H1 (cell line): ENCODE data around the gene ABLIM1. TPM values are rescaled to one million over a fixed set of nuclear protein-coding genes. Genes with fewer than 3 reads are reported as not detected.

ENCODE experiments used
- CTCF ChIA-PET: fragments of 300-600 bp; sonication (Branson Sonifier 250); formaldehyde crosslinking; loops from one replicate; lab custom pipeline; 2021; ENCODE audit not compliant: partially characterized antibody; lab: Charles Lee
- POLR2A ChIA-PET: fragments of 300-600 bp; sonication (Branson Sonifier 250); formaldehyde crosslinking; loops from one replicate; lab custom pipeline; 2021; ENCODE audit warnings: inconsistent platforms; ENCODE audit not compliant: partially characterized antibody; lab: Charles Lee
- DNase-seq, 2 experiments: peaks; one replicate each; pipeline versions ENCODE4 v3.0.0 to v3.0.0-alpha.2; 2010 to 2022; ENCODE audit warnings: low spot score in 2 of 2, low read depth in 1 of 2, mixed read lengths in 1 of 2
- FAIRE-seq: peaks from 2 replicates; lab custom pipeline; 2011; peaks lifted over from hg19 to GRCh38; lab: Jason Lieb, UNC
- H2AFZ ChIP-seq: 2 replicates; pipeline ENCODE4 v1.8.1; 2012; ENCODE audit warnings: low read length, inconsistent platforms
- H2AK5ac ChIP-seq: 2 replicates; pipeline ENCODE4 v1.6.1; 2013; ENCODE audit warnings: low read depth, low read length
- H2BK120ac ChIP-seq: replicated peaks from 2 replicates; pipeline ENCODE3; 2013; ENCODE audit warnings: low read depth, low read length, inconsistent platforms
- H2BK12ac ChIP-seq: 2 replicates; pipeline ENCODE4 v1.6.1; 2013; ENCODE audit warnings: low read depth, low read length
- H2BK15ac ChIP-seq: 2 replicates; pipeline ENCODE4 v1.6.1; 2013; ENCODE audit warnings: low read length
- H2BK20ac ChIP-seq: 2 replicates; pipeline ENCODE4 v1.6.1; 2013; ENCODE audit warnings: low read length
- H2BK5ac ChIP-seq: 2 replicates; pipeline ENCODE4 v1.6.1; 2013; ENCODE audit warnings: low read depth, low read length
- H3K14ac ChIP-seq: 2 replicates; pipeline ENCODE4 v1.6.1; 2013; ENCODE audit warnings: inconsistent platforms; ENCODE audit not compliant: insufficient read length
- H3K18ac ChIP-seq: 2 replicates; pipeline ENCODE4 v1.6.1; 2013; ENCODE audit warnings: low read length; ENCODE audit errors: extremely low read depth
- H3K23ac ChIP-seq: 2 replicates; pipeline ENCODE4 v1.6.1; 2013; ENCODE audit warnings: inconsistent platforms; ENCODE audit not compliant: insufficient read length
- H3K23me2 ChIP-seq: 2 replicates; pipeline ENCODE4 v1.6.1; 2013; ENCODE audit warnings: low read depth, low read length
- H3K27ac ChIP-seq: 2 replicates; pipeline ENCODE4 v1.6.1; 2011; ENCODE audit warnings: low read depth, low read length, inconsistent platforms
- H3K27me3 ChIP-seq, 4 experiments: replicated peaks in 1 of 4; 1 replicate in 1 of 4; 2 replicates in 3 of 4; pipeline versions ENCODE4 v1.6.1 to v1.8.1; 2011 to 2013; ENCODE audit warnings: low read length in 3 of 4, mild to moderate bottlenecking in 3 of 4, inconsistent platforms in 2 of 4, mixed read lengths in 2 of 4, moderate library complexity in 1 of 4; ENCODE audit not compliant: control insufficient read depth in 3 of 4, insufficient read depth in 3 of 4; ENCODE audit errors: extremely low read depth in 1 of 4
- H3K36me3 ChIP-seq, 4 experiments: 2 replicates each; pipeline versions ENCODE4 v1.6.1 to v1.8.1; 2011 to 2013; ENCODE audit warnings: mild to moderate bottlenecking in 4 of 4, low read length in 3 of 4, moderate library complexity in 2 of 4, control low read depth in 1 of 4, inconsistent platforms in 1 of 4; ENCODE audit not compliant: insufficient read depth in 4 of 4, control insufficient read depth in 2 of 4
- H3K4ac ChIP-seq: replicated peaks from 2 replicates; pipeline ENCODE3; 2013; ENCODE audit warnings: low read length, low read depth, mixed read lengths, inconsistent platforms; ENCODE audit not compliant: insufficient read length
- H3K4me1 ChIP-seq, 4 experiments: replicated peaks in 1 of 4; 1 replicate in 1 of 4; 2 replicates in 3 of 4; pipeline versions ENCODE4 v1.6.1 to v1.8.1; 2011 to 2013; ENCODE audit warnings: low read length in 3 of 4, inconsistent platforms in 2 of 4, mixed read lengths in 1 of 4; ENCODE audit not compliant: insufficient read depth in 4 of 4, control insufficient read depth in 3 of 4
- H3K4me2 ChIP-seq, 2 experiments: 2 replicates each; pipeline versions ENCODE4 v1.6.1 to v1.8.1; 2011 to 2013; ENCODE audit warnings: low read depth in 2 of 2, low read length in 2 of 2, control low read depth in 1 of 2, inconsistent platforms in 1 of 2, mild to moderate bottlenecking in 1 of 2; ENCODE audit not compliant: insufficient read depth in 1 of 2
- H3K4me3 ChIP-seq, 4 experiments: fragments of 200-600, 300-600 bp in 1 of 4; sonication (generic), shearing (Covaris generic), sonication (Bioruptor Twin) in 1 of 4; 2 replicates each; pipeline versions ENCODE4 v1.5.1 to v1.8.1; 2011 to 2016; ENCODE audit warnings: low read length in 4 of 4, low read depth in 3 of 4, control low read depth in 2 of 4, inconsistent platforms in 2 of 4, mild to moderate bottlenecking in 2 of 4, mixed read lengths in 1 of 4, moderate library complexity in 1 of 4; ENCODE audit not compliant: insufficient read depth in 2 of 4; ENCODE audit errors: extremely low read depth in 1 of 4
- H3K56ac ChIP-seq: replicated peaks from 2 replicates; pipeline ENCODE3; 2013; ENCODE audit warnings: low read depth, mild to moderate bottlenecking, mixed read lengths, low read length, inconsistent platforms; ENCODE audit not compliant: insufficient read length
- H3K79me1 ChIP-seq: 2 replicates; pipeline ENCODE4 v1.6.1; 2013; ENCODE audit warnings: low read depth, low read length, control low read depth
- H3K79me2 ChIP-seq, 2 experiments: 2 replicates each; pipeline versions ENCODE4 v1.6.1 to v1.8.1; 2012 to 2013; ENCODE audit warnings: low read length in 2 of 2, mild to moderate bottlenecking in 2 of 2, inconsistent platforms in 1 of 2; ENCODE audit not compliant: insufficient read depth in 2 of 2, control insufficient read depth in 1 of 2
- H3K9ac ChIP-seq, 4 experiments: replicated peaks in 1 of 4; 1 replicate in 1 of 4; 2 replicates in 3 of 4; pipeline versions ENCODE4 v1.6.1 to v1.8.1; 2011 to 2013; ENCODE audit warnings: low read depth in 3 of 4, low read length in 3 of 4, control low read depth in 2 of 4, mild to moderate bottlenecking in 2 of 4, moderate library complexity in 2 of 4, inconsistent platforms in 1 of 4; ENCODE audit errors: extremely low read depth in 1 of 4
- H3K9me3 ChIP-seq, 2 experiments: 2 replicates each; pipeline versions ENCODE4 v1.6.1 to v1.8.1; 2012 to 2013; ENCODE audit warnings: mild to moderate bottlenecking in 2 of 2, moderate library complexity in 2 of 2, control low read depth in 1 of 2, inconsistent platforms in 1 of 2, low read depth in 1 of 2, low read length in 1 of 2, mixed read lengths in 1 of 2; ENCODE audit not compliant: insufficient read depth in 2 of 2
- H4K20me1 ChIP-seq, 2 experiments: replicated peaks in 1 of 2; 2 replicates each; pipeline versions ENCODE3 to v1.8.1; 2011 to 2013; ENCODE audit warnings: inconsistent platforms in 2 of 2, low read length in 2 of 2, mild to moderate bottlenecking in 1 of 2; ENCODE audit not compliant: insufficient read depth in 2 of 2, control insufficient read depth in 1 of 2
- H4K5ac ChIP-seq: 2 replicates; pipeline ENCODE4 v1.6.1; 2013; ENCODE audit warnings: low read length, low read depth, mixed read lengths, inconsistent platforms; ENCODE audit not compliant: insufficient read length
- H4K8ac ChIP-seq: 2 replicates; pipeline ENCODE4 v1.8.0; 2013; ENCODE audit warnings: mild to moderate bottlenecking, moderate library complexity, low read length, inconsistent platforms; ENCODE audit not compliant: insufficient read depth; ENCODE audit errors: extremely low read depth
- H4K91ac ChIP-seq: replicated peaks from 2 replicates; pipeline ENCODE3; 2013; ENCODE audit warnings: low read length, mixed read lengths, inconsistent platforms; ENCODE audit not compliant: insufficient read length
- BRCA1 ChIP-seq: IDR thresholded peaks from 2 replicates; pipeline ENCODE4 v1.6.1; 2012; ENCODE audit warnings: low read depth, low read length, improper control_type of control experiment
- CBX5 ChIP-seq: fragments of 300-800, 300-1000 bp; sonication (generic); IDR thresholded peaks from 2 replicates; pipeline ENCODE4 v1.7.1; 2016; ENCODE audit warnings: antibody characterized with exemption, low read length, low read depth
- CREB1 ChIP-seq: IDR thresholded peaks from 2 replicates; pipeline ENCODE4 v1.6.1; 2012; ENCODE audit warnings: inconsistent platforms
- EGR1 ChIP-seq: IDR thresholded peaks from 2 replicates; pipeline ENCODE4 v1.6.1; 2011; ENCODE audit warnings: low read depth, low read length, borderline replicate concordance
- HDAC2 ChIP-seq, 2 experiments: fragments of 300-600 bp in 1 of 2; sonication (generic) in 1 of 2; IDR thresholded peaks; 2 replicates each; pipeline ENCODE4 v1.6.1; 2011 to 2012; ENCODE audit warnings: low read depth in 2 of 2, low read length in 2 of 2, mild to moderate bottlenecking in 2 of 2, moderate library complexity in 2 of 2, borderline replicate concordance in 1 of 2, inconsistent platforms in 1 of 2
- RXRA ChIP-seq: IDR thresholded peaks from 2 replicates; pipeline ENCODE4 v1.6.1; 2011; ENCODE audit warnings: low read depth, mild to moderate bottlenecking, low read length, moderate library complexity; ENCODE audit not compliant: insufficient read depth
- SAP30 ChIP-seq: fragments of 300-600 bp; sonication (generic); IDR thresholded peaks from 2 replicates; pipeline ENCODE4 v1.7.1; 2012; ENCODE audit warnings: low read length, moderate library complexity, mild to moderate bottlenecking, inconsistent platforms; ENCODE audit not compliant: insufficient read depth, insufficient replicate concordance
- SIX5 ChIP-seq: IDR thresholded peaks from 2 replicates; pipeline ENCODE4 v1.6.1; 2011; ENCODE audit warnings: mild to moderate bottlenecking, low read depth, low read length
- SP2 ChIP-seq: IDR thresholded peaks from 2 replicates; pipeline ENCODE4 v1.6.1; 2012; ENCODE audit warnings: mild to moderate bottlenecking, low read length, inconsistent platforms
- SP4 ChIP-seq: IDR thresholded peaks from 2 replicates; pipeline ENCODE4 v1.6.1; 2012; ENCODE audit warnings: low read length, inconsistent platforms
- SRF ChIP-seq: IDR thresholded peaks from 2 replicates; pipeline ENCODE4 v1.6.1; 2011; ENCODE audit warnings: mild to moderate bottlenecking, low read depth, low read length, moderate library complexity
- TAF1 ChIP-seq: IDR thresholded peaks from 2 replicates; pipeline ENCODE4 v1.6.1; 2011; ENCODE audit warnings: mild to moderate bottlenecking, low read depth, low read length
- WGBS, 2 experiments: shearing (Covaris generic) in 1 of 2; methylation state at CpG; one replicate each; pipeline versions ENCODE4 v1.1.6 to v1.1.7; 2013 to 2015; ENCODE audit warnings: low lambda C conversion rate in 2 of 2, mixed read lengths in 2 of 2, inconsistent platforms in 1 of 2, low coverage in 1 of 2, missing lambda C conversion rate in 1 of 2; ENCODE audit not compliant: insufficient replicate concordance in 2 of 2, insufficient coverage in 1 of 2, insufficient read length in 1 of 2; ENCODE audit errors: extremely low coverage in 1 of 2, missing lambda C conversion rate in 1 of 2; 5-methylcytosine and 5-hydroxymethylcytosine counted together
- polyA plus RNA-seq, 7 experiments: library from polyadenylated mRNA; depleted of rRNA in 3 of 7; stranded (reverse) in 5 of 7; unstranded in 2 of 7; fragments of >200 nt in 5 of 7; fragments of 200-250 nt in 2 of 7; gene quantifications; 1 replicate in 5 of 7; 2 replicates in 1 of 7; 4 replicates in 1 of 7; pipeline versions ENCODE4 v1.2.1 to v1.2.3, GENCODE V29; 2011 to 2013; ENCODE audit warnings: missing spikeins in 2 of 7, mixed read lengths in 2 of 7
- total RNA-seq: library from RNA; stranded (reverse); fragmentation: NEBNext Ultra II Directional; extraction: Animal tissue kit (Norgen Biotek cat#: 25700); gene quantifications from 2 replicates; pipeline ENCODE4 v1.2.1, GENCODE V29; 2021
- TF ChIP-seq, protein P1 (sequence below): IDR thresholded peaks from 2 replicates; pipeline ENCODE4 v1.6.1; 2012; ENCODE audit warnings: low read length, inconsistent platforms

The ABLIM1 gene
- total and polyA plus RNA-seq, 2 of the 8 experiments (the other 6 are each of a cell fraction or from before 2014, with no cell fraction given), result 51.2 to 51.7 TPM

GRCh38 chr10:114552050-114552449, 106.0 kb downstream of the ABLIM1 start:
- no peak overlapping the region for H3K4ac ChIP-seq
- no peak overlapping the region for H4K8ac ChIP-seq
- H3K18ac ChIP-seq, result no peak overlapping the region
- FAIRE-seq, result no peak
- H3K4me1 ChIP-seq, result peaks cover 0 to 4% (median 0%) of the 10 kb centered on the region in 4 experiments; a peak in 1 of 7 replicates
- no peak overlapping the region for H3K27ac ChIP-seq
- no peak overlapping the region for H3K9ac ChIP-seq
- 90% methylated on average over 5 of the region's 5 CpGs; no CpG with 5 or more reads in 1 of the 2 experiments for WGBS, 2 experiments
- H3K36me3 ChIP-seq, result no peaks in the 10 kb centered on the region
- no peak overlapping the region for H2BK120ac ChIP-seq
- no peak overlapping the region for H3K4me3 ChIP-seq
- no peak overlapping the region for H2BK20ac ChIP-seq
- H3K23ac ChIP-seq, result no peak overlapping the region
- H3K56ac ChIP-seq, result no peak overlapping the region
- ChIA-PET CTCF (interaction anchor here (0.7 to 11.6 kb wide), 20 partner anchors 12 to 465 kb away, joined by 3 to 186 read pairs (median 6); partner anchors contain the start of gene FHIP2A), POLR2A (no interaction called here)
- no peaks in the 10 kb centered on the region for H3K79me1 ChIP-seq
- no peak overlapping the region for H2BK12ac ChIP-seq
- H2BK5ac ChIP-seq, result no peak overlapping the region
- no peaks in the 10 kb centered on the region for H3K27me3 ChIP-seq
- H4K5ac ChIP-seq, result no peak overlapping the region
- H3K4me2 ChIP-seq, result no peak overlapping the region
- no peak for DNase-seq
- H2AK5ac ChIP-seq, result no peak overlapping the region
- no peak overlapping the region for H3K14ac ChIP-seq
- H2BK15ac ChIP-seq, result no peak overlapping the region
- H4K91ac ChIP-seq, result no peak overlapping the region
- no peaks in the 10 kb centered on the region for H3K23me2 ChIP-seq
- H4K20me1 ChIP-seq, result no peaks in the 10 kb centered on the region
- H3K9me3 ChIP-seq, result peaks cover 2% of the 10 kb centered on the region in 2 experiments; a peak in 2 of 4 replicates
- no peak overlapping the region for H2AFZ ChIP-seq
- H3K79me2 ChIP-seq, result no peaks in the 10 kb centered on the region
- TF ChIP-seq SIX5, result no peak
- no peak for TF ChIP-seq BRCA1
- no peak for TF ChIP-seq HDAC2 (IDR thresholded peaks at IDR 0.05; ENCODE audit: borderline replicate concordance in 1 of 2, low read depth in 2 of 2, low read length in 2 of 2)
- no peak for TF ChIP-seq RXRA
- no peak for TF ChIP-seq TAF1
- TF ChIP-seq, protein P1, sequence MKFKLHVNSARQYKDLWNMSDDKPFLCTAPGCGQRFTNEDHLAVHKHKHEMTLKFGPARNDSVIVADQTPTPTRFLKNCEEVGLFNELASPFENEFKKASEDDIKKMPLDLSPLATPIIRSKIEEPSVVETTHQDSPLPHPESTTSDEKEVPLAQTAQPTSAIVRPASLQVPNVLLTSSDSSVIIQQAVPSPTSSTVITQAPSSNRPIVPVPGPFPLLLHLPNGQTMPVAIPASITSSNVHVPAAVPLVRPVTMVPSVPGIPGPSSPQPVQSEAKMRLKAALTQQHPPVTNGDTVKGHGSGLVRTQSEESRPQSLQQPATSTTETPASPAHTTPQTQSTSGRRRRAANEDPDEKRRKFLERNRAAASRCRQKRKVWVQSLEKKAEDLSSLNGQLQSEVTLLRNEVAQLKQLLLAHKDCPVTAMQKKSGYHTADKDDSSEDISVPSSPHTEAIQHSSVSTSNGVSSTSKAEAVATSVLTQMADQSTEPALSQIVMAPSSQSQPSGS, result no peak
- no peak for TF ChIP-seq EGR1
- no peak for TF ChIP-seq SAP30
- TF ChIP-seq SP2, result no peak
- TF ChIP-seq CBX5, result no peak
- TF ChIP-seq SP4, result no peak
- TF ChIP-seq SRF, result no peak
- no peak for TF ChIP-seq CREB1
